NCI-H2227 treated with DMSO at 0.1 percent for 48 hours (cell line): ENCODE measurements around the gene ATP6V1B1.

Source experiments
- DNase-seq: peaks from one replicate; lab custom pipeline; 2025; lab: John Stamatoyannopoulos, UW

The ATP6V1B1 gene

GRCh38 chr2:70927138-70927537, 8.6 kb upstream of the ATP6V1B1 start:
- no peak for DNase-seq

GRCh38 chr2:70927641-70928040, 8.1 kb upstream of the ATP6V1B1 start:
- no peak for DNase-seq

- DNase-seq, result no peak
These were observed 7.3 kb upstream of the ATP6V1B1 start for GRCh38 chr2:70928366-70928765.

- DNase-seq, result no peak
These were observed 5.0 kb upstream of the ATP6V1B1 start for GRCh38 chr2:70930371-70931329.

- no peak for DNase-seq
These were observed 4.2 kb upstream of the ATP6V1B1 start for GRCh38 chr2:70931376-70932000.

GRCh38 chr2:70932631-70933230, 3.0 kb upstream of the ATP6V1B1 start:
- DNase-seq, result no peak

GRCh38 chr2:70934981-70935380, 719 bp upstream of the ATP6V1B1 start:
- no peak for DNase-seq

GRCh38 chr2:70936165-70936978, 672 bp downstream of the ATP6V1B1 start:
- no peak for DNase-seq

GRCh38 chr2:70936979-70937811, 1.5 kb downstream of the ATP6V1B1 start:
- DNase-seq, result no peak

GRCh38 chr2:70937866-70938585, 2.3 kb downstream of the ATP6V1B1 start:
- no peak for DNase-seq

GRCh38 chr2:70938586-70938950, 2.9 kb downstream of the ATP6V1B1 start:
- no peak for DNase-seq

GRCh38 chr2:70939001-70939838, 3.5 kb downstream of the ATP6V1B1 start:
- DNase-seq, result peak; percentile 24

- DNase-seq, result no peak
These were observed 4.3 kb downstream of the ATP6V1B1 start for GRCh38 chr2:70939839-70940580.

GRCh38 chr2:70941186-70941585, 5.5 kb downstream of the ATP6V1B1 start:
- DNase-seq, result no peak

- DNase-seq, result no peak
These were observed 6.0 kb downstream of the ATP6V1B1 start for GRCh38 chr2:70941701-70942100.

- DNase-seq, result no peak
These were observed 6.9 kb downstream of the ATP6V1B1 start for GRCh38 chr2:70942396-70943204.

GRCh38 chr2:70943205-70943871, 7.6 kb downstream of the ATP6V1B1 start:
- DNase-seq, result no peak
